D721Med (cell line): ENCODE data around the gene ESR2.

Source experiments
- DNase-seq: peaks from one replicate; pipeline ENCODE4 v3.0.0; 2011; ENCODE audit warnings: low spot score; ENCODE audit not compliant: insufficient read length
- FAIRE-seq: peaks from 2 replicates; lab custom pipeline; 2011; peaks lifted over from hg19 to GRCh38; lab: Jason Lieb, UNC
- TF ChIP-seq, protein P1 (sequence below): IDR thresholded peaks from 2 replicates; pipeline ENCODE4 v1.5.1; 2012; ENCODE audit warnings: mild to moderate bottlenecking, control low read depth; ENCODE audit not compliant: insufficient read depth; ENCODE audit errors: missing control alignments

ESR2 gene

DNA sequence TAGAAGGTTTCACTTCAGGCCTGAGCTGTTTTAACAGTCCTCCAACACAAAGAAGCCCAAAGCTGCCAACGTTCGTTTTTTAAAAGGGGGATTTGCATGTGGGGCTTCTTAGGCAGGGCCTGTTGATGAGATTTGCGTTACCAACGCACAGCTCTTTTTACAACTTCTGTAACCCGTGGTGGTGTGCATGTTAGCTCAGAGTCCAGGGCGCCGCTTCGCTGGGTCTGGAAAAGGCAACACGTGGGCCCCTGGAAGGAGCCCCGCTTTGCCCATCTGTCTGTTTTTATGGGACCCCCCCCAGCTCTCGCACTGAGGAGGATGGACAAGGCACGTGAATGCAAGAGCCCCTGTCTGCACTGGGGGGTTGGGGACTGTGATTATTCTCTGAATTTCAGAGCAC is 84.0 kb downstream of the ESR2 start:
- FAIRE-seq (no peak), DNase-seq (no peak)
- TF ChIP-seq, protein P1, sequence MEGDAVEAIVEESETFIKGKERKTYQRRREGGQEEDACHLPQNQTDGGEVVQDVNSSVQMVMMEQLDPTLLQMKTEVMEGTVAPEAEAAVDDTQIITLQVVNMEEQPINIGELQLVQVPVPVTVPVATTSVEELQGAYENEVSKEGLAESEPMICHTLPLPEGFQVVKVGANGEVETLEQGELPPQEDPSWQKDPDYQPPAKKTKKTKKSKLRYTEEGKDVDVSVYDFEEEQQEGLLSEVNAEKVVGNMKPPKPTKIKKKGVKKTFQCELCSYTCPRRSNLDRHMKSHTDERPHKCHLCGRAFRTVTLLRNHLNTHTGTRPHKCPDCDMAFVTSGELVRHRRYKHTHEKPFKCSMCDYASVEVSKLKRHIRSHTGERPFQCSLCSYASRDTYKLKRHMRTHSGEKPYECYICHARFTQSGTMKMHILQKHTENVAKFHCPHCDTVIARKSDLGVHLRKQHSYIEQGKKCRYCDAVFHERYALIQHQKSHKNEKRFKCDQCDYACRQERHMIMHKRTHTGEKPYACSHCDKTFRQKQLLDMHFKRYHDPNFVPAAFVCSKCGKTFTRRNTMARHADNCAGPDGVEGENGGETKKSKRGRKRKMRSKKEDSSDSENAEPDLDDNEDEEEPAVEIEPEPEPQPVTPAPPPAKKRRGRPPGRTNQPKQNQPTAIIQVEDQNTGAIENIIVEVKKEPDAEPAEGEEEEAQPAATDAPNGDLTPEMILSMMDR: no peak

DNA sequence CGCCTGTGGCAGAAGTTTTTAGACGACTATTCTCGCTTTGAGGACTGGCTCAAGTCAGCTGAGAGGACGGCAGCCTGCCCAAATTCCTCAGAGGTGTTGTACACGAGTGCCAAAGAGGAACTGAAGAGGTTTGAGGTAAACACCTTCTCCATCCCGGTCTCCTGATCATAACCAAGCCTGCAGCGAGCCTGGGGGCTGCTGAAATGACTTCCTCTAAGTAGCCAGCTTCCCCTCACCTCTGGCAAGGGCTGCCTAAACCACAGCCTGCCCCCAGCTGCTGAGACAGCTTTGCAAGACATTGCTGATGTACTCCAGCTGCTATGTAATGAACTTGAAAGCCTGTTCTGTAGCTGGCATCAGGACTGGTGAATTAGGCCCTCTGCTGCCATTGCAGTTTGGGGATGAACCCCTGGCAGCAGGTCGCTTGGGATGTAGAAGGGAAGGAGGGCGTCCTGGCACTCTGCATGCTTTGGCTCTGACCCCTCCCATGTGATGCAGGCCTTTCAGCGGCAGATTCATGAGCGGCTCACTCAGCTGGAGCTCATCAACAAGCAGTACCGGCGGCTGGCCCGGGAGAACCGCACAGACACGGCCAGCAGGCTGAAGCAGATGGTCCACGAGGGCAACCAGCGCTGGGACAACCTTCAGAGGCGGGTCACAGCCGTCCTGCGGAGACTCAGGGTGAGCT is 84.6 kb downstream of the ESR2 start:
- no peak for DNase-seq
- FAIRE-seq: no peak
- TF ChIP-seq, protein P1: no peak

DNA sequence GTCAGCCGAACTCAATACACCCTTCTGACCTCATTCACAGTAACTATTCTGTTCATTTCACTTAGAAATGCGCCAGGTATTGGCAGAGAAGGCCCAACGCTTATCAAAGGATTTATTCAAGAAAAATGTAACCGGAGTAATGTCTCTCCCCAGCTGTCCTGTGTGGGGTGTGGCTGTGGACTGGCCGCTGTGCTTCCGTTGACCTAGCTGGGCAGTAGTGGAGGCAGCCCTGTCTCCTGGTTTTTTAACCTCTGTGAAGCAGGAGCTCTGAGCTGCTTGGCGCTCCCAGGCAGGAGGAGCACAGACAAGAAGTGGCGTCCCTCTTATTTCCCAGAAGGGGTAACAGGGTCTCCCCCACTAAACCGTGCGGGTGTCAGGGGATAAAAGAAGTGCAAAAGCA is 85.2 kb downstream of the ESR2 start:
- FAIRE-seq: no peak
- no peak for DNase-seq
- TF ChIP-seq, protein P1: no peak

DNA sequence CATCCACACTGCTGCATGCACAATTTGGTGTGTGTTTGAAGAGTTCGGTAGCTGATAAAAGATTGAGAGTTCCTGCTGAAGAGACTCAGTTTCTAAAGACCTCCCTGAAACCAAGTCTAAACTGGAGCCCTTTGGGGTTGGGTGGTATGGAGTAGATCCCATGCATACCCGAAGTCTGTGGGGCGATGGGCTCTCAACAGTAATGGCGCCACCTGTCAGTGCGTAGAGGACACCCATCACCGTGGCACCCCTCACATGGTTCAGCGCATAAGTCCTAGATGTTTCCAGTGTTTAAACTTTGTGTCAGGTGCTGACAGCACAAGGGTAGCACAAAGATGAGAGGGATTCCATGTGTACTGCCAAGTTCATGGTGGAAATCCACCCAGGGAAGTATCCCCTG is 85.9 kb downstream of the ESR2 start:
- TF ChIP-seq, protein P1: no peak
- DNase-seq (no peak), FAIRE-seq (no peak)

DNA sequence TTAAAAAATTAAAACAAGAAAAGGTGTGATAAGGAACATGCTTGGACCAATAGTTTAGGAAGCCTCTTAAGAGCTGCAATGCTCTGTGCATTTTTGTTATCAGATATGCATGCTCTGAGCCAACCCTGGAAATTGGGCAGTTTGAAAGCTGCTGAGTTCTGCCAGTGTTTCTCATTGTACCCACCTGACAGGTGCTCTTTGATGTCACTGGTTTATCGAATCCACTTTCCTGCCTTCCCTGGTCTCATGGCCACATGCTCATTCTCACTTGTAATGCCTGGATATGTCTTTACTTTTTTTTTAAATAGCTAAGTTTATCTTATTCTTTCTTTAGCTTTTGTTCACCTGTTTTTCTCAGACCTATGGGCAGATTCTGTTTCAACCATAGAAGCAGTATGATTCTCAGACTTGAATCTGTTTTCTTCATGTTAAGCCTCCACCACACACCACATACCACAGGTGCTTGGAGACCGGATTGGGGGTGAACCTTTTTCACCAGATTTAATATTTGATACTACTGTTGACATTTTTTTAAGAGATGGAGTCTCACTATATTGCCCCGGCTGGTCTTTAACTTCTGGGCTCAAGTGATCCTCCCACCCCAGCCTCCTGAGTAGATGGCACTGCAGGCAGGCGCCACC is 90.7 kb downstream of the ESR2 start:
- TF ChIP-seq, protein P1: no peak
- no peak for DNase-seq
- no peak for FAIRE-seq

DNA sequence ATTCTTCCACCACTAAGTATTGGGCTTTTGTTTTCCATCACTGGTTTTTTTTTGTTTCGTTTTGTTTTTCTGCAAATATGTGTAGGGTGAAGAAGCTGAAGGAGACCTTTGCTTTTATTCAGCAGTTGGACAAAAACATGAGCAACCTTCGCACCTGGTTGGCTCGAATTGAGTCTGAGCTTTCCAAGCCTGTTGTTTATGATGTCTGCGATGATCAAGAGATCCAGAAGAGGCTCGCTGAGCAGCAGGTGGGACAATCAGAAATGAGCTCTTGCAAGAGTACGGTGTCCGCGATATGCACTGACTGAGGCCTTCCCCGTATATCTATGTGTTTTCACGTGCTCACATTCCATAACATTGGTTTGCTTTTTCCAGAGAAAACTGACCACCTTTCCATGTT is 91.5 kb downstream of the ESR2 start:
- DNase-seq: no peak
- TF ChIP-seq, protein P1: no peak
- no peak for FAIRE-seq
